ENCODE measurements around the gene PRKCQ.

Gene PRKCQ

GRCh38 chr10:6536102-6536501 is 44.0 kb downstream of the PRKCQ start:
- peaks cover 0 to 7% (median 0%) of the 10 kb centered on the region in 5 donors for H3K27me3 ChIP-seq (ENCODE audit: control insufficient read depth in 5 of 5, insufficient read depth in 4 of 5, low read length in 5 of 5)
- no peaks in the 10 kb centered on the region for H3K36me3 ChIP-seq (ENCODE audit: control insufficient read depth in 5 of 5, insufficient read depth in 5 of 5, low read length in 5 of 5)
- peaks cover 0 to 9% (median 0%) of the 10 kb centered on the region in 5 donors for H3K4me1 ChIP-seq (ENCODE audit: control insufficient read depth in 5 of 5, insufficient read depth in 5 of 5, low read length in 5 of 5)
- H3K27ac ChIP-seq (ENCODE audit: low read depth, low read length): no peak overlapping the region
- H3K9me3 ChIP-seq (ENCODE audit: control insufficient read depth in 5 of 5, low read length in 5 of 5): no peaks in the 10 kb centered on the region
- no peak overlapping the region for H3K9ac ChIP-seq (ENCODE audit: low read length in 5 of 5)
- H3K4me3 ChIP-seq (ENCODE audit: low read depth in 1 of 5, low read length in 5 of 5): no peak overlapping the region

- H3K36me3 ChIP-seq (ENCODE audit: control insufficient read depth in 5 of 5, insufficient read depth in 5 of 5, low read length in 5 of 5): no peaks in the 10 kb centered on the region
- peaks cover 0 to 7% (median 0%) of the 10 kb centered on the region in 5 donors for H3K27me3 ChIP-seq (ENCODE audit: control insufficient read depth in 5 of 5, insufficient read depth in 4 of 5, low read length in 5 of 5)
- H3K4me3 ChIP-seq (ENCODE audit: low read depth in 1 of 5, low read length in 5 of 5): no peak overlapping the region
- H3K9ac ChIP-seq (ENCODE audit: low read length in 5 of 5): no peak overlapping the region
- H3K27ac ChIP-seq (ENCODE audit: low read depth, low read length): no peak overlapping the region
- peaks cover 0 to 9% (median 0%) of the 10 kb centered on the region in 5 donors for H3K4me1 ChIP-seq (ENCODE audit: control insufficient read depth in 5 of 5, insufficient read depth in 5 of 5, low read length in 5 of 5)
- H3K9me3 ChIP-seq (ENCODE audit: control insufficient read depth in 5 of 5, low read length in 5 of 5): no peaks in the 10 kb centered on the region
Measured at GRCh38 chr10:6535156-6535764, 44.8 kb downstream of the PRKCQ start.

GRCh38 chr10:6532321-6532720 is 47.8 kb downstream of the PRKCQ start:
- Histone ChIP-seq H3K27ac (ENCODE audit: low read depth, low read length) (no peak overlapping the region), H3K9me3 (ENCODE audit: control insufficient read depth in 5 of 5, low read length in 5 of 5) (no peaks in the 10 kb centered on the region), H3K4me1 (ENCODE audit: control insufficient read depth in 5 of 5, insufficient read depth in 5 of 5, low read length in 5 of 5) (no peaks in the 10 kb centered on the region), H3K27me3 (ENCODE audit: control insufficient read depth in 5 of 5, insufficient read depth in 4 of 5, low read length in 5 of 5) (peaks cover 0 to 4% (median 0%) of the 10 kb centered on the region in 5 donors), H3K9ac (ENCODE audit: low read length in 5 of 5) (no peak overlapping the region), H3K4me3 (ENCODE audit: low read depth in 1 of 5, low read length in 5 of 5) (no peak overlapping the region), H3K36me3 (ENCODE audit: control insufficient read depth in 5 of 5, insufficient read depth in 5 of 5, low read length in 5 of 5) (no peaks in the 10 kb centered on the region)

- H3K27me3 ChIP-seq (ENCODE audit: control insufficient read depth in 5 of 5, insufficient read depth in 4 of 5, low read length in 5 of 5): peaks cover 0 to 8% (median 0%) of the 10 kb centered on the region in 5 donors
- H3K9me3 ChIP-seq (ENCODE audit: control insufficient read depth in 5 of 5, low read length in 5 of 5): no peaks in the 10 kb centered on the region
- H3K27ac ChIP-seq (ENCODE audit: low read depth, low read length): no peak overlapping the region
- H3K4me1 ChIP-seq (ENCODE audit: control insufficient read depth in 5 of 5, insufficient read depth in 5 of 5, low read length in 5 of 5): no peaks in the 10 kb centered on the region
- no peaks in the 10 kb centered on the region for H3K36me3 ChIP-seq (ENCODE audit: control insufficient read depth in 5 of 5, insufficient read depth in 5 of 5, low read length in 5 of 5)
- no peak overlapping the region for H3K9ac ChIP-seq (ENCODE audit: low read length in 5 of 5)
- H3K4me3 ChIP-seq (ENCODE audit: low read depth in 1 of 5, low read length in 5 of 5): no peak overlapping the region
Measured at GRCh38 chr10:6530966-6531365, 49.1 kb downstream of the PRKCQ start.

- H3K4me1 ChIP-seq (ENCODE audit: control insufficient read depth in 5 of 5, insufficient read depth in 5 of 5, low read length in 5 of 5): no peaks in the 10 kb centered on the region
- H3K27me3 ChIP-seq (ENCODE audit: control insufficient read depth in 5 of 5, insufficient read depth in 4 of 5, low read length in 5 of 5): peaks cover 0 to 5% (median 0%) of the 10 kb centered on the region in 5 donors
- H3K4me3 ChIP-seq (ENCODE audit: low read depth in 1 of 5, low read length in 5 of 5): no peak overlapping the region
- no peaks in the 10 kb centered on the region for H3K9me3 ChIP-seq (ENCODE audit: control insufficient read depth in 5 of 5, low read length in 5 of 5)
- H3K36me3 ChIP-seq (ENCODE audit: control insufficient read depth in 5 of 5, insufficient read depth in 5 of 5, low read length in 5 of 5): no peaks in the 10 kb centered on the region
- no peak overlapping the region for H3K9ac ChIP-seq (ENCODE audit: low read length in 5 of 5)
- no peak overlapping the region for H3K27ac ChIP-seq (ENCODE audit: low read depth, low read length)
Measured at GRCh38 chr10:6530211-6530840, 49.8 kb downstream of the PRKCQ start.

- H3K27ac ChIP-seq (ENCODE audit: low read depth, low read length): no peak overlapping the region
- peaks cover 0 to 5% (median 0%) of the 10 kb centered on the region in 5 donors for H3K27me3 ChIP-seq (ENCODE audit: control insufficient read depth in 5 of 5, insufficient read depth in 4 of 5, low read length in 5 of 5)
- H3K36me3 ChIP-seq (ENCODE audit: control insufficient read depth in 5 of 5, insufficient read depth in 5 of 5, low read length in 5 of 5): no peaks in the 10 kb centered on the region
- no peak overlapping the region for H3K4me3 ChIP-seq (ENCODE audit: low read depth in 1 of 5, low read length in 5 of 5)
- no peaks in the 10 kb centered on the region for H3K4me1 ChIP-seq (ENCODE audit: control insufficient read depth in 5 of 5, insufficient read depth in 5 of 5, low read length in 5 of 5)
- H3K9me3 ChIP-seq (ENCODE audit: control insufficient read depth in 5 of 5, low read length in 5 of 5): no peaks in the 10 kb centered on the region
- H3K9ac ChIP-seq (ENCODE audit: low read length in 5 of 5): no peak overlapping the region
Measured at GRCh38 chr10:6528198-6528950, 51.7 kb downstream of the PRKCQ start.

- no peak overlapping the region for H3K4me3 ChIP-seq (ENCODE audit: low read depth in 1 of 5, low read length in 5 of 5)
Measured at GRCh38 chr10:6525599-6526165, 54.4 kb downstream of the PRKCQ start.

GRCh38 chr10:6522230-6522629 is 57.8 kb downstream of the PRKCQ start:
- no peak overlapping the region for H3K4me3 ChIP-seq (ENCODE audit: low read depth in 1 of 5, low read length in 5 of 5)
- H3K9me3 ChIP-seq (ENCODE audit: control insufficient read depth in 5 of 5, low read length in 5 of 5): no peaks in the 10 kb centered on the region
- peaks cover 0 to 8% (median 3%) of the 10 kb centered on the region in 5 donors for H3K27me3 ChIP-seq (ENCODE audit: control insufficient read depth in 5 of 5, insufficient read depth in 4 of 5, low read length in 5 of 5)
- no peaks in the 10 kb centered on the region for H3K4me1 ChIP-seq (ENCODE audit: control insufficient read depth in 5 of 5, insufficient read depth in 5 of 5, low read length in 5 of 5)
- H3K9ac ChIP-seq (ENCODE audit: low read length in 5 of 5): no peak overlapping the region
- H3K27ac ChIP-seq (ENCODE audit: low read depth, low read length): no peak overlapping the region
- H3K36me3 ChIP-seq (ENCODE audit: control insufficient read depth in 5 of 5, insufficient read depth in 5 of 5, low read length in 5 of 5): no peaks in the 10 kb centered on the region

More at GRCh38 chr10:6525599-6526165, 54.4 kb downstream of the PRKCQ start:
- no peaks in the 10 kb centered on the region for H3K36me3 ChIP-seq (ENCODE audit: control insufficient read depth in 5 of 5, insufficient read depth in 5 of 5, low read length in 5 of 5)
- no peaks in the 10 kb centered on the region for H3K4me1 ChIP-seq (ENCODE audit: control insufficient read depth in 5 of 5, insufficient read depth in 5 of 5, low read length in 5 of 5)
- no peak overlapping the region for H3K27ac ChIP-seq (ENCODE audit: low read depth, low read length)
- peaks cover 0 to 5% (median 0%) of the 10 kb centered on the region in 5 donors for H3K27me3 ChIP-seq (ENCODE audit: control insufficient read depth in 5 of 5, insufficient read depth in 4 of 5, low read length in 5 of 5)
- H3K9me3 ChIP-seq (ENCODE audit: control insufficient read depth in 5 of 5, low read length in 5 of 5): no peaks in the 10 kb centered on the region
- no peak overlapping the region for H3K9ac ChIP-seq (ENCODE audit: low read length in 5 of 5)

- Histone ChIP-seq H3K4me1 (ENCODE audit: control insufficient read depth in 5 of 5, insufficient read depth in 5 of 5, low read length in 5 of 5) (no peaks in the 10 kb centered on the region), H3K36me3 (ENCODE audit: control insufficient read depth in 5 of 5, insufficient read depth in 5 of 5, low read length in 5 of 5) (no peaks in the 10 kb centered on the region), H3K27me3 (ENCODE audit: control insufficient read depth in 5 of 5, insufficient read depth in 4 of 5, low read length in 5 of 5) (peaks cover 0 to 8% (median 0%) of the 10 kb centered on the region in 5 donors), H3K4me3 (ENCODE audit: low read depth in 1 of 5, low read length in 5 of 5) (no peak overlapping the region), H3K9ac (ENCODE audit: low read length in 5 of 5) (no peak overlapping the region), H3K27ac (ENCODE audit: low read depth, low read length) (no peak overlapping the region), H3K9me3 (ENCODE audit: control insufficient read depth in 5 of 5, low read length in 5 of 5) (no peaks in the 10 kb centered on the region)
Measured at GRCh38 chr10:6520138-6520537, 59.9 kb downstream of the PRKCQ start.

All from subcutaneous abdominal adipose tissue (tissue), 5 donors.